HepG2 (cell line): ENCODE measurements around the gene OSGEPL1. TPM values are rescaled to one million over a fixed set of nuclear protein-coding genes. Genes with fewer than 3 reads are reported as not detected.

ENCODE experiments used
- AHDC1 ChIP-seq: sonication (generic); formaldehyde crosslinking; IDR thresholded peaks from 2 replicates; pipeline ENCODE4 v1.5.1; 2020; ENCODE audit warnings: mild to moderate bottlenecking, missing genetic modification reagents, borderline replicate concordance
- ASH2L ChIP-seq: fragments of 300-600, 200-600 bp; sonication (generic); IDR thresholded peaks from 2 replicates; pipeline ENCODE4 v1.7.0; 2017; ENCODE audit warnings: low read depth, mild to moderate bottlenecking, moderate library complexity, mixed read lengths, low read length; ENCODE audit not compliant: insufficient read length
- ATAD3A ChIP-seq: sonication (generic); formaldehyde crosslinking; IDR thresholded peaks from 2 replicates; pipeline ENCODE4 v1.4.0; 2020; ENCODE audit warnings: missing genetic modification reagents
- KLF13 ChIP-seq: sonication (generic); formaldehyde crosslinking; IDR thresholded peaks from 2 replicates; pipeline ENCODE4 v1.4.0; 2020; ENCODE audit warnings: mild to moderate bottlenecking, missing genetic modification reagents
- NFE2 ChIP-seq: sonication (generic); formaldehyde crosslinking; IDR thresholded peaks from 2 replicates; pipeline ENCODE4 v1.4.0; 2020; ENCODE audit warnings: missing genetic modification reagents
- NFKB2 ChIP-seq: sonication (generic); formaldehyde crosslinking; IDR thresholded peaks from 2 replicates; pipeline ENCODE4 v1.4.0; 2020; ENCODE audit warnings: missing genetic modification reagents, borderline replicate concordance
- POLR2A ChIP-seq, 2 experiments: IDR thresholded peaks; 2 replicates each; pipeline ENCODE4 v1.6.1; 2011; ENCODE audit warnings: low read depth in 2 of 2, low read length in 2 of 2, mild to moderate bottlenecking in 1 of 2, moderate library complexity in 1 of 2; ENCODE audit not compliant: insufficient read depth in 1 of 2
- REL ChIP-seq: sonication (generic); formaldehyde crosslinking; conservative IDR thresholded peaks from 2 replicates; pipeline ENCODE4 v1.8.0; 2022; ENCODE audit warnings: mild to moderate bottlenecking, missing genetic modification reagents, moderate library complexity
- REPIN1 ChIP-seq: sonication (generic); formaldehyde crosslinking; IDR thresholded peaks from 2 replicates; pipeline ENCODE4 v1.8.0; 2022; ENCODE audit warnings: missing genetic modification reagents, low read depth, mild to moderate bottlenecking, borderline replicate concordance
- SMARCE1 ChIP-seq: fragments of 450-650 bp; IDR thresholded peaks from 2 replicates; pipeline ENCODE4 v1.6.1; 2017; ENCODE audit warnings: borderline replicate concordance
- SNRNP70 ChIP-seq: fragments of 200-400 bp; formaldehyde crosslinking; IDR thresholded peaks from 2 replicates; pipeline ENCODE4 v1.6.1; 2017; ENCODE audit warnings: mild to moderate bottlenecking, low read depth, low read length, moderate library complexity
- SP2 ChIP-seq: sonication (generic); formaldehyde crosslinking; IDR thresholded peaks from 2 replicates; pipeline ENCODE4 v1.5.1; 2020; ENCODE audit warnings: mild to moderate bottlenecking, missing genetic modification reagents
- STAT5B ChIP-seq: sonication (generic); formaldehyde crosslinking; IDR thresholded peaks from 2 replicates; pipeline ENCODE4 v1.4.0; 2020; ENCODE audit warnings: missing genetic modification reagents
- ZIK1 ChIP-seq: sonication (generic); formaldehyde crosslinking; IDR thresholded peaks from 2 replicates; pipeline ENCODE4 v1.5.0; 2020; ENCODE audit warnings: mild to moderate bottlenecking, low read depth, missing genetic modification reagents, borderline replicate concordance
- ZMAT3 ChIP-seq: sonication (generic); formaldehyde crosslinking; conservative IDR thresholded peaks from 2 replicates; pipeline ENCODE4 v1.7.0; 2021; ENCODE audit warnings: missing genetic modification reagents
- ZNF232 ChIP-seq: sonication (generic); formaldehyde crosslinking; IDR thresholded peaks from 2 replicates; pipeline ENCODE4 v1.4.0; 2020; ENCODE audit warnings: missing genetic modification reagents, borderline replicate concordance
- ZNF343 ChIP-seq: sonication (generic); formaldehyde crosslinking; IDR thresholded peaks from 2 replicates; pipeline ENCODE4 v1.4.0; 2020; ENCODE audit warnings: mild to moderate bottlenecking, missing genetic modification reagents
- ZNF350 ChIP-seq: sonication (generic); formaldehyde crosslinking; IDR thresholded peaks from 2 replicates; pipeline ENCODE4 v1.4.0; 2020; ENCODE audit warnings: mild to moderate bottlenecking, low read depth, missing genetic modification reagents, borderline replicate concordance
- ZNF564 ChIP-seq: sonication (generic); formaldehyde crosslinking; IDR thresholded peaks from 2 replicates; pipeline ENCODE4 v1.8.1; 2023; ENCODE audit warnings: mild to moderate bottlenecking, missing genetic modification reagents
- ZNF777 ChIP-seq: sonication (generic); formaldehyde crosslinking; IDR thresholded peaks from 2 replicates; pipeline ENCODE4 v1.4.0; 2020; ENCODE audit warnings: missing genetic modification reagents
- ZSCAN30 ChIP-seq: sonication (generic); formaldehyde crosslinking; IDR thresholded peaks from 2 replicates; pipeline ENCODE4 v1.5.0; 2020; ENCODE audit warnings: mild to moderate bottlenecking, missing genetic modification reagents
- polyA plus RNA-seq, 8 experiments: library from polyadenylated mRNA; depleted of rRNA in 3 of 8; stranded (reverse) in 7 of 8; unstranded in 1 of 8; fragments of >200 nt; fragmentation: Illumina TruSeq in 4 of 8; extraction: Trizol in 4 of 8; gene quantifications; 2 replicates each; pipeline versions ENCODE4 v1.2.1 to v1.2.3, GENCODE V29; 2011 to 2016; ENCODE audit warnings: low read depth in 4 of 8, missing spikeins in 1 of 8, mixed read lengths in 1 of 8; ENCODE audit not compliant: insufficient read depth in 1 of 8
- total RNA-seq, 5 experiments: library from RNA; depleted of rRNA; stranded (reverse); fragments of >200 nt; fragmentation: Illumina TruSeq; extraction: Trizol; gene quantifications; 2 replicates each; pipeline ENCODE4 v1.2.3, GENCODE V29; 2016; ENCODE audit warnings: low read depth in 1 of 5
- TF ChIP-seq, protein P1 (sequence below): IDR thresholded peaks from 2 replicates; pipeline ENCODE4 v1.6.1; 2016; ENCODE audit warnings: low read depth, control low read depth
- TF ChIP-seq, protein P2 (sequence below): sonication (generic); formaldehyde crosslinking; IDR thresholded peaks from 2 replicates; pipeline ENCODE4 v1.5.0; 2020; ENCODE audit warnings: missing genetic modification reagents

Gene OSGEPL1
- total and polyA plus RNA-seq, 2 of the 13 experiments (the other 11 are each of a cell fraction or from before 2014, with no cell fraction given) = 10.2 to 10.8 TPM

DNA sequence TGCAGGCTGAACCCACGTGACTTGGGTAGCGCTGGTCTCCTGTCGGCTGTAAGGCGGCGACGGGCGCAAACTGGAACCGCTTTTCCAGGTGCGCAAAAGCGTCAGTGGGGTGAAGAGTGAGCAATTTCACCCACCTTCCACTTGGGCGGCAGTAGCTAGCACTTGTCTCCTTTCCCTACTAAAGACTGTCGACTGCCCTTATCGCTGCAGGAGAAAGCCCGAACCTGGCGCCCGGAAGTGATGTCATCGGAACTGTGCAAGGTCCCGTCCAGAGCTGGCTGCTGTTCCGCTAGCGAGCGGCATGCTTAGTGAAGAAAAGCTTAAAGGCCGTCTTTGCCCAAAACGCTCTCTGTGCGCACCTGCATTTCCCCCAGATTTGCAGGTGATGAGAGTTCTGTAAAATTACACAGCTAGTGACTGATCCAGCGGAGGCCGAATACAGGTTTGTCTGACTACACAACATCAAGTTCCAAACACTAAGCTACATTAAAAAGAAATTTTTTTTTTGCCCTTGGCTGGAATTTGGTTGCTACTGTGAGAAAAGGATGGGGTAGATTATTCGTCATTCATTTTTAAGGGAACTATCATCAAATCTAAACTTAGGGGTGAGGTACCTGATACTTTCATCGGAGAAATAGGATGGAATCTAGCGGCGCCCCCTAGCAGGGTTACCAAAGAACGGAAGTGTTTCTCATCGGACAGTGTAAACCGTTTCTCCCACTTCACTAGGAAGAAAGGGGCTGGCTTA, at the start of gene OSGEPL1 (continued):
- TF ChIP-seq, protein P1, sequence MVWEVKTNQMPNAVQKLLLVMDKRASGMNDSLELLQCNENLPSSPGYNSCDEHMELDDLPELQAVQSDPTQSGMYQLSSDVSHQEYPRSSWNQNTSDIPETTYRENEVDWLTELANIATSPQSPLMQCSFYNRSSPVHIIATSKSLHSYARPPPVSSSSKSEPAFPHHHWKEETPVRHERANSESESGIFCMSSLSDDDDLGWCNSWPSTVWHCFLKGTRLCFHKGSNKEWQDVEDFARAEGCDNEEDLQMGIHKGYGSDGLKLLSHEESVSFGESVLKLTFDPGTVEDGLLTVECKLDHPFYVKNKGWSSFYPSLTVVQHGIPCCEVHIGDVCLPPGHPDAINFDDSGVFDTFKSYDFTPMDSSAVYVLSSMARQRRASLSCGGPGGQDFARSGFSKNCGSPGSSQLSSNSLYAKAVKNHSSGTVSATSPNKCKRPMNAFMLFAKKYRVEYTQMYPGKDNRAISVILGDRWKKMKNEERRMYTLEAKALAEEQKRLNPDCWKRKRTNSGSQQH (CRISPR knock-in tag) = peak; percentile 96
- no peak for TF ChIP-seq REL
- TF ChIP-seq ZMAT3 = peak; percentile 37; the same call in 1 of the 2 replicates
- peak; percentile 93 to 97 for TF ChIP-seq POLR2A (IDR thresholded peaks at IDR 0.05; ENCODE audit: insufficient read depth in 1 of 2, low read depth in 2 of 2, low read length in 2 of 2)
- no peak for TF ChIP-seq KLF13
- TF ChIP-seq ATAD3A = no peak
- no peak; the same call in 1 of the 2 replicates for TF ChIP-seq ZNF350 (CRISPR knock-in tag)
- no peak for TF ChIP-seq SMARCE1
- TF ChIP-seq REPIN1 = peak; percentile 99
- peak; percentile 84; the same call in 1 of the 2 replicates for TF ChIP-seq ZNF232
- peak; percentile 45; the same call in 1 of the 2 replicates for TF ChIP-seq SP2
- TF ChIP-seq ZIK1 (CRISPR knock-in tag) = peak; percentile 86; the same call in 1 of the 2 replicates
- TF ChIP-seq, protein P2, sequence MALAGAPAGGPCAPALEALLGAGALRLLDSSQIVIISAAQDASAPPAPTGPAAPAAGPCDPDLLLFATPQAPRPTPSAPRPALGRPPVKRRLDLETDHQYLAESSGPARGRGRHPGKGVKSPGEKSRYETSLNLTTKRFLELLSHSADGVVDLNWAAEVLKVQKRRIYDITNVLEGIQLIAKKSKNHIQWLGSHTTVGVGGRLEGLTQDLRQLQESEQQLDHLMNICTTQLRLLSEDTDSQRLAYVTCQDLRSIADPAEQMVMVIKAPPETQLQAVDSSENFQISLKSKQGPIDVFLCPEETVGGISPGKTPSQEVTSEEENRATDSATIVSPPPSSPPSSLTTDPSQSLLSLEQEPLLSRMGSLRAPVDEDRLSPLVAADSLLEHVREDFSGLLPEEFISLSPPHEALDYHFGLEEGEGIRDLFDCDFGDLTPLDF (CRISPR knock-in tag) = peak; percentile 71
- TF ChIP-seq NFE2 (CRISPR knock-in tag) = no peak
- no peak for TF ChIP-seq ZNF343
- no peak for TF ChIP-seq STAT5B
- no peak for TF ChIP-seq SNRNP70
- TF ChIP-seq AHDC1 (CRISPR knock-in tag) = no peak; the same call in 1 of the 2 replicates
- TF ChIP-seq ASH2L = peak; percentile 99
- no peak for TF ChIP-seq ZNF564 (CRISPR knock-in tag)
- TF ChIP-seq NFKB2 (CRISPR knock-in tag) = peak; percentile 94
- no peak; the same call in 1 of the 2 replicates for TF ChIP-seq ZSCAN30 (CRISPR knock-in tag)
- no peak for TF ChIP-seq ZNF777 (CRISPR knock-in tag)
